B cell (primary cell): ENCODE measurements around the gene CBX4. TPM values are rescaled to one million over a fixed set of nuclear protein-coding genes. Genes with fewer than 3 reads are reported as not detected.

Experiments
- ATAC-seq: fragments of 200-7000 bp; cut with Tn5 transposase; one replicate; pipeline ENCODE4 v1.10.0; 2021; ENCODE audit warnings: low read depth, mild to moderate bottlenecking, moderate number of reproducible peaks, moderate library complexity
- CTCF ChIA-PET: fragments of 350-600 bp; sonication (Branson Sonifier 250); formaldehyde crosslinking; loops from one replicate; lab custom pipeline; 2021; ENCODE audit warnings: antibody characterized with exemption, inconsistent platforms; lab: Charles Lee
- POLR2A ChIA-PET: fragments of 350-600 bp; sonication (Branson Sonifier 250); formaldehyde crosslinking; loops from one replicate; lab custom pipeline; 2021; ENCODE audit warnings: antibody characterized with exemption; lab: Charles Lee
- DNase-seq: peaks from one replicate; pipeline ENCODE4 v3.0.0; 2013
- H2AFZ ChIP-seq: 2 replicates; pipeline ENCODE4 v1.6.1; 2012; ENCODE audit warnings: mild to moderate bottlenecking, low read depth, low read length; ENCODE audit not compliant: insufficient read depth, poor library complexity, severe bottlenecking
- H3K27ac ChIP-seq, 2 donors: 1 replicate in 1 of 2; 2 replicates in 1 of 2; pipeline ENCODE4 v1.5.1; 2012 to 2013; ENCODE audit warnings: low read length in 2 of 2, mild to moderate bottlenecking in 2 of 2, moderate library complexity in 1 of 2
- H3K27me3 ChIP-seq, 4 experiments: fragments of 200-600 bp in 1 of 4; sonication (generic) in 1 of 4; replicated peaks in 1 of 4; 1 replicate in 2 of 4; 2 replicates in 2 of 4; pipeline versions ENCODE4 v1.6.1 to v1.7.0; 2013 to 2016; ENCODE audit warnings: low read length in 3 of 4, mild to moderate bottlenecking in 2 of 4, mixed read lengths in 1 of 4, moderate library complexity in 1 of 4; ENCODE audit not compliant: insufficient read depth in 4 of 4, control insufficient read depth in 3 of 4; ENCODE audit errors: control extremely low read depth in 1 of 4
- H3K36me3 ChIP-seq, 2 experiments: replicated peaks in 1 of 2; 1 replicate in 1 of 2; 2 replicates in 1 of 2; pipeline versions ENCODE4 v1.6.1 to v1.7.1; 2013; ENCODE audit warnings: low read length in 1 of 2; ENCODE audit not compliant: insufficient read depth in 2 of 2, control insufficient read depth in 1 of 2; ENCODE audit errors: control extremely low read depth in 1 of 2, extremely low read depth in 1 of 2
- H3K4me1 ChIP-seq, 2 donors: fragments of 200-600 bp in 1 of 2; sonication (generic) in 1 of 2; 1 replicate in 1 of 2; 2 replicates in 1 of 2; pipeline versions ENCODE4 v1.5.1 to v1.6.1; 2013 to 2017; ENCODE audit warnings: low read length in 2 of 2; ENCODE audit not compliant: control insufficient read depth in 2 of 2, insufficient read depth in 2 of 2
- H3K4me2 ChIP-seq: replicated peaks from 2 replicates; pipeline ENCODE3; 2012; ENCODE audit warnings: mild to moderate bottlenecking, low read depth, low read length; ENCODE audit not compliant: poor library complexity, severe bottlenecking
- H3K4me3 ChIP-seq, 5 experiments: fragments of 200-600 bp in 1 of 5; sonication (generic) in 1 of 5; 1 replicate in 3 of 5; 2 replicates in 2 of 5; pipeline versions ENCODE4 v1.5.1 to v1.7.0; 2011 to 2016; ENCODE audit warnings: low read length in 4 of 5, mild to moderate bottlenecking in 4 of 5, low read depth in 2 of 5, control low read depth in 1 of 5, moderate library complexity in 1 of 5; ENCODE audit not compliant: insufficient read depth in 1 of 5; ENCODE audit errors: control extremely low read depth in 1 of 5, extremely low read depth in 1 of 5
- H3K79me2 ChIP-seq: fragments of 200-600 bp; sonication (generic); one replicate; pipeline ENCODE4 v1.6.0; 2016; ENCODE audit warnings: low read length; ENCODE audit not compliant: control insufficient read depth, insufficient read depth
- H3K9ac ChIP-seq: fragments of 200-600 bp; sonication (generic); 2 replicates; pipeline ENCODE4 v1.6.1; 2017; ENCODE audit warnings: mild to moderate bottlenecking, low read length, moderate library complexity
- H3K9me3 ChIP-seq, 3 donors: one replicate each; pipeline versions ENCODE4 v1.6.1 to v1.7.1; 2013; ENCODE audit warnings: low read length in 2 of 3; ENCODE audit not compliant: control insufficient read depth in 2 of 3, insufficient read depth in 1 of 3; ENCODE audit errors: control extremely low read depth in 1 of 3
- H4K20me1 ChIP-seq: 2 replicates; pipeline ENCODE4 v1.6.0; 2012; ENCODE audit warnings: mild to moderate bottlenecking, low read length; ENCODE audit not compliant: insufficient read depth, control insufficient read depth, poor library complexity, severe bottlenecking
- H3K27ac Mint-ChIP-seq: one replicate; pipeline ENCODE4 v1.8.0; 2021; ENCODE audit warnings: mixed read lengths
- H3K27me3 Mint-ChIP-seq: one replicate; pipeline ENCODE4 v1.8.0; 2021; ENCODE audit warnings: mixed read lengths
- H3K4me1 Mint-ChIP-seq: one replicate; pipeline ENCODE4 v1.8.0; 2021; ENCODE audit warnings: mixed read lengths
- H3K4me3 Mint-ChIP-seq: one replicate; pipeline ENCODE4 v1.8.0; 2021; ENCODE audit warnings: mixed read lengths
- H3K9me3 Mint-ChIP-seq: one replicate; pipeline ENCODE4 v1.8.0; 2022; ENCODE audit warnings: mixed read lengths; ENCODE audit not compliant: insufficient read depth
- EZH2 ChIP-seq: IDR thresholded peaks from 2 replicates; pipeline ENCODE4 v1.6.1; 2012; ENCODE audit warnings: borderline replicate concordance, low read depth, mild to moderate bottlenecking, moderate library complexity, low read length; ENCODE audit not compliant: insufficient read depth, poor library complexity, severe bottlenecking
- WGBS: methylation state at CpG from one replicate; pipeline ENCODE4 v1.1.5; 2013; ENCODE audit warnings: missing lambda C conversion rate; ENCODE audit not compliant: insufficient coverage; 5-methylcytosine and 5-hydroxymethylcytosine counted together
- intact Hi-C: fragments of 100-400 bp; cut with micrococcal nuclease; formaldehyde crosslinking; loops from one replicate; pipeline ENCODE4 v1.10.0; 2022
- polyA plus RNA-seq: library from polyadenylated mRNA; depleted of rRNA; stranded (reverse); fragments of >200 nt; gene quantifications from 2 replicates; pipeline ENCODE4 v1.2.3, GENCODE V29; 2012
- total RNA-seq, 2 donors: library from RNA; stranded (reverse); fragments of 120-200 nt in 1 of 2; gene quantifications; 1 replicate in 1 of 2; 2 replicates in 1 of 2; pipeline versions ENCODE4 v1.2.3 to v1.2.4, GENCODE V29; 2013 to 2022
- TF ChIP-seq, protein P1 (sequence below): fragments of 200-600 bp; IDR thresholded peaks from one replicate; pipeline ENCODE4 v1.8.0; 2022; ENCODE audit warnings: antibody characterized with exemption, mild to moderate bottlenecking

Gene CBX4
- total and polyA plus RNA-seq, 2 donors (not counting 1 experiment from before 2014, with no cell fraction given) = 81.9 to 115 TPM

DNA sequence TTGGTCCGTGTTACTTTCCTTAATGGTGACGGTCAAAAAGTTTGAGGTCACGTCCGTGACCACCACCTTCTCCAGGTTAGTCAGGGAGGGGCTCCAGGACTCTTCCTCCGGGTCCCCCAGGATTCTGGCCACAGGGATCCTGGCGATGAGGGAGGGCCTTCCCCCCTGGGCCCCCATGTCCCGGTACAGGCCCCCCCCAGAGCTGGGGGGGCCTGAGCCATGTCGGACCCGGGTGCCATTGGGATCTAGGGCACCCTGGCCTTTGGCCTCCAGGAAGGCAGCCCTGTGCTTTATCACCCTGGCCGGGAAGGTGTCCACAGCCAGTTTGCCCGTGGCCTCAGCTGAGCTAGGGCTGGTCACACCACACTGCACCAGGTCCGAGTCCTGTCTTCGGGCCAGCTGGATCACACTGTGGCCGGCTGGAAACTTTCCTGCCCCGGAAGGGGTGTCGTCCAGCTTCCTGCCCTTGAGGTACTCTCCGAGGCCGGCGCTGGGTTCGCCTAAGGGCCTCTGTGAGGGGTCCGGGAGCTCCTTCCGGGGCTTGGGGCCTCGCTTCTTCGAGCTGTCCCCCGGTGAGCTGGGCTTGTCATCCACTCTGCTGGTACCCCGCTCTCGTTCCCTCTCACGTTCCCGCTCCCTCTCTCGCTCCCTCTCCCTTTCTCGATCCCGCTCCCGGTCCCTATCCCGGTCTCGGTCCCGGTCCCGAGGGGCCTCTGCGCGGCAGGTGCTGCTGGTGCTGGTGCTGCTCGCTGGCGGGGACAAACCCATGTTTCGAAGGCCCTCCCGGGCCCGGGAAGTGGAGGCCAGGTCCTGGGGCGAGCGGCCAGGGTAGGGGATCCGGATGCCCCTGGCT lies 44.4 kb downstream of the CBX4 start:
- Histone ChIP-seq H3K4me2 (no peak overlapping the region), H3K4me1 (peaks cover 50 to 53% of the 10 kb centered on the region in 2 donors), H3K79me2 (peaks cover 4% of the 10 kb centered on the region), H3K36me3 (peaks cover 0 to 7% of the 10 kb centered on the region in 2 experiments), H3K9ac (no peak overlapping the region), H4K20me1 (peaks cover 41% of the 10 kb centered on the region), H3K27ac (no peak overlapping the region), H3K9me3 (peaks cover 0 to 60% (median 12%) of the 10 kb centered on the region in 3 donors), H2AFZ (no peak overlapping the region), H3K27me3 (peaks cover 0 to 61% (median 48%) of the 10 kb centered on the region in 4 experiments), H3K4me3 (no peak overlapping the region)
- peaks cover 36% of the 10 kb centered on the region for H3K4me1 Mint-ChIP-seq
- no peak for TF ChIP-seq EZH2
- TF ChIP-seq, protein P1, sequence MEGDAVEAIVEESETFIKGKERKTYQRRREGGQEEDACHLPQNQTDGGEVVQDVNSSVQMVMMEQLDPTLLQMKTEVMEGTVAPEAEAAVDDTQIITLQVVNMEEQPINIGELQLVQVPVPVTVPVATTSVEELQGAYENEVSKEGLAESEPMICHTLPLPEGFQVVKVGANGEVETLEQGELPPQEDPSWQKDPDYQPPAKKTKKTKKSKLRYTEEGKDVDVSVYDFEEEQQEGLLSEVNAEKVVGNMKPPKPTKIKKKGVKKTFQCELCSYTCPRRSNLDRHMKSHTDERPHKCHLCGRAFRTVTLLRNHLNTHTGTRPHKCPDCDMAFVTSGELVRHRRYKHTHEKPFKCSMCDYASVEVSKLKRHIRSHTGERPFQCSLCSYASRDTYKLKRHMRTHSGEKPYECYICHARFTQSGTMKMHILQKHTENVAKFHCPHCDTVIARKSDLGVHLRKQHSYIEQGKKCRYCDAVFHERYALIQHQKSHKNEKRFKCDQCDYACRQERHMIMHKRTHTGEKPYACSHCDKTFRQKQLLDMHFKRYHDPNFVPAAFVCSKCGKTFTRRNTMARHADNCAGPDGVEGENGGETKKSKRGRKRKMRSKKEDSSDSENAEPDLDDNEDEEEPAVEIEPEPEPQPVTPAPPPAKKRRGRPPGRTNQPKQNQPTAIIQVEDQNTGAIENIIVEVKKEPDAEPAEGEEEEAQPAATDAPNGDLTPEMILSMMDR = no peak
- DNase-seq (no peak), ATAC-seq (no peak)
- intact Hi-C loops = loop anchor here (5.0 kb wide), 2 partner anchors 1602 to 1717 kb away; partner anchors contain the start of genes ACTG1 and BAHCC1
- no peak overlapping the region for H3K4me3 Mint-ChIP-seq
- CTCF ChIA-PET = interaction anchor here (0.6 to 2.2 kb wide), 4 partner anchors 14 to 176 kb away, joined by 3 to 7 read pairs (median 3); no protein-coding TSS in a partner anchor
- no peak overlapping the region for H3K27ac Mint-ChIP-seq
- 97% methylated on average over 47 of the region's 47 CpGs for WGBS
- no peaks in the 10 kb centered on the region for H3K9me3 Mint-ChIP-seq
- POLR2A ChIA-PET = interaction anchor here (1.4 kb wide), 2 partner anchors 9 to 44 kb away, joined by 4 to 5 read pairs; partner anchors contain the start of gene CBX4
- H3K27me3 Mint-ChIP-seq = peaks cover 30% of the 10 kb centered on the region

DNA sequence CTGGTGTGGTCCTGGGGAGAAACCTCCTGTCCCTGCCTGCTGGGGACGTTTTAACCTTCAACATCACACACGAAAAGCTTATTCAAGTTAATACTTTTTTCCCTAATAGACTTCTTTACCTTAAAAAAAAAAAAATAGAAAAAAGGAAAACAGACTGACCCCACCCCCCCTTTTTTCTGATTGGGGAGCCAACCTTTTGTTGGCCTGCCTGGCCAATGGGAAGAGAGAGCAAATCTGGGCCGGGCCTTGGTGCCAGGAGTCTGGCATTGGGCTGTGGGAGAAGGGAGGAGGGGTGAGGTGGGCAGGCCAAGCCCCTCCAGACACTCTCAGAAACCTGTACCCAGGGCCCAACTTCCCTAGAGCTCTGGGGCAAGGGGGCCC lies 45.3 kb downstream of the CBX4 start:
- H3K4me1 ChIP-seq = peaks cover 48 to 50% of the 10 kb centered on the region in 2 donors

More for the DNA sequence above, 45.3 kb downstream of the CBX4 start:
- CTCF ChIA-PET = interaction anchor here (2.2 kb wide), 1 partner anchor 50 kb away, joined by 7 read pairs; no protein-coding TSS in a partner anchor
- H3K9ac ChIP-seq = no peak overlapping the region
- peaks cover 0 to 61% (median 46%) of the 10 kb centered on the region in 4 experiments for H3K27me3 ChIP-seq
- peaks cover 0 to 56% (median 2%) of the 10 kb centered on the region in 3 donors for H3K9me3 ChIP-seq
- H3K4me3 ChIP-seq = no peak overlapping the region
- peaks cover 27% of the 10 kb centered on the region for H3K27me3 Mint-ChIP-seq
- intact Hi-C loops = no loop called here
- no peak overlapping the region for H2AFZ ChIP-seq
- H3K4me3 Mint-ChIP-seq = no peak overlapping the region
- H3K4me2 ChIP-seq = no peak overlapping the region
- no peak overlapping the region for H3K27ac Mint-ChIP-seq
- peaks cover 32% of the 10 kb centered on the region for H4K20me1 ChIP-seq
- peaks cover 0 to 7% of the 10 kb centered on the region in 2 experiments for H3K36me3 ChIP-seq
- no peak for TF ChIP-seq EZH2
- TF ChIP-seq, protein P1 = no peak
- ATAC-seq (no peak), DNase-seq (no peak)
- H3K9me3 Mint-ChIP-seq = no peaks in the 10 kb centered on the region
- no CpG with 5 or more reads among the region's 3 CpGs for WGBS
- H3K79me2 ChIP-seq = peaks cover 4% of the 10 kb centered on the region
- POLR2A ChIA-PET = no interaction called here
- H3K4me1 Mint-ChIP-seq = peaks cover 33% of the 10 kb centered on the region
- H3K27ac ChIP-seq = no peak overlapping the region
